ENCODE data around the gene GALK1. TPM values are rescaled to one million over a fixed set of nuclear protein-coding genes. Genes with fewer than 3 reads are reported as not detected.

GALK1 gene
- total and polyA plus RNA-seq, 2 of the 13 experiments (the other 11 are each of a cell fraction or from before 2014, with no cell fraction given): 59.9 to 93.6 TPM

DNA sequence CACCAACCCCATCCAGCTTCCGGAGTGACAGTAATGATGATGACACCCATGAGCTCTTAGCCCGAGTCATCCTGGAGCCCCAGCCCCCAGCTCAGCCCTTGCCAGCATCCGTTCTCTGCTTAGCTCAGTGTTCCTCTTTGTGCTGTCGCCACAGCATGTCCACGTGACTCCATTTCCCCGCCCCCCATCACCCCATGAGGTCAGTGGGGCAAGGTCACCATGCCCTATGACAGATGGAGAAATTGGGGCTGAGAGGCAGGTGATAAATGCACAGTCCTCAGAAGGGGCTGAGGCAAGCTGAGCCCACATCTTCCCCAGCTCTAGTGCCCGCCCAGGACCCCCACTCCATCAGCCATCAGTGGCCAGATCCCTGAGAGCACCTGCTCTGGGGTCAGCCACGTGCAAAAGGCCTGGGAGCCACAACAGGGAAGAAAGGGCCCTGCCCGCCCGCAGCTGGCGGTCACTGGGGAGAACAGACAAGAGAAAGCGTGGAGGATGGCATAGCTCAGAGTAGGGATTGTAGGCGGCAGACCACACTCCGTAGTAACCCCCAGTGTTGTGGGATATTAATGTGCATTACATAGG is 26.7 kb downstream of the GALK1 start (continued):
- TF ChIP-seq ELF1 (CRISPR knock-in tag; IDR thresholded peaks at IDR 0.05): no peak
- no peak for TF ChIP-seq KDM3A (CRISPR knock-in tag; IDR thresholded peaks at IDR 0.05; ENCODE audit: low read depth)
- no peak for TF ChIP-seq CHCHD3 (CRISPR knock-in tag; IDR thresholded peaks at IDR 0.05)
- TF ChIP-seq, protein P1, sequence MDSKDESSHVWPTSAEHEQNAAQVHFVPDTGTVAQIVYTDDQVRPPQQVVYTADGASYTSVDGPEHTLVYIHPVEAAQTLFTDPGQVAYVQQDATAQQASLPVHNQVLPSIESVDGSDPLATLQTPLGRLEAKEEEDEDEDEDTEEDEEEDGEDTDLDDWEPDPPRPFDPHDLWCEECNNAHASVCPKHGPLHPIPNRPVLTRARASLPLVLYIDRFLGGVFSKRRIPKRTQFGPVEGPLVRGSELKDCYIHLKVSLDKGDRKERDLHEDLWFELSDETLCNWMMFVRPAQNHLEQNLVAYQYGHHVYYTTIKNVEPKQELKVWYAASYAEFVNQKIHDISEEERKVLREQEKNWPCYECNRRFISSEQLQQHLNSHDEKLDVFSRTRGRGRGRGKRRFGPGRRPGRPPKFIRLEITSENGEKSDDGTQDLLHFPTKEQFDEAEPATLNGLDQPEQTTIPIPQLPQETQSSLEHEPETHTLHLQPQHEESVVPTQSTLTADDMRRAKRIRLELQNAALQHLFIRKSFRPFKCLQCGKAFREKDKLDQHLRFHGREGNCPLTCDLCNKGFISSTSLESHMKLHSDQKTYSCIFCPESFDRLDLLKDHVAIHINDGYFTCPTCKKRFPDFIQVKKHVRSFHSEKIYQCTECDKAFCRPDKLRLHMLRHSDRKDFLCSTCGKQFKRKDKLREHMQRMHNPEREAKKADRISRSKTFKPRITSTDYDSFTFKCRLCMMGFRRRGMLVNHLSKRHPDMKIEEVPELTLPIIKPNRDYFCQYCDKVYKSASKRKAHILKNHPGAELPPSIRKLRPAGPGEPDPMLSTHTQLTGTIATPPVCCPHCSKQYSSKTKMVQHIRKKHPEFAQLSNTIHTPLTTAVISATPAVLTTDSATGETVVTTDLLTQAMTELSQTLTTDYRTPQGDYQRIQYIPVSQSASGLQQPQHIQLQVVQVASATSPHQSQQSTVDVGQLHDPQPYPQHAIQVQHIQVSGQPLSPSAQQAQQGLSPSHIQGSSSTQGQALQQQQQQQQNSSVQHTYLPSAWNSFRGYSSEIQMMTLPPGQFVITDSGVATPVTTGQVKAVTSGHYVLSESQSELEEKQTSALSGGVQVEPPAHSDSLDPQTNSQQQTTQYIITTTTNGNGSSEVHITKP (CRISPR knock-in tag; IDR thresholded peaks at IDR 0.05; ENCODE audit: low read depth): no peak
- TF ChIP-seq SETDB1 (CRISPR knock-in tag; IDR thresholded peaks at IDR 0.05; ENCODE audit: borderline replicate concordance): no peak
- TF ChIP-seq, protein P2, sequence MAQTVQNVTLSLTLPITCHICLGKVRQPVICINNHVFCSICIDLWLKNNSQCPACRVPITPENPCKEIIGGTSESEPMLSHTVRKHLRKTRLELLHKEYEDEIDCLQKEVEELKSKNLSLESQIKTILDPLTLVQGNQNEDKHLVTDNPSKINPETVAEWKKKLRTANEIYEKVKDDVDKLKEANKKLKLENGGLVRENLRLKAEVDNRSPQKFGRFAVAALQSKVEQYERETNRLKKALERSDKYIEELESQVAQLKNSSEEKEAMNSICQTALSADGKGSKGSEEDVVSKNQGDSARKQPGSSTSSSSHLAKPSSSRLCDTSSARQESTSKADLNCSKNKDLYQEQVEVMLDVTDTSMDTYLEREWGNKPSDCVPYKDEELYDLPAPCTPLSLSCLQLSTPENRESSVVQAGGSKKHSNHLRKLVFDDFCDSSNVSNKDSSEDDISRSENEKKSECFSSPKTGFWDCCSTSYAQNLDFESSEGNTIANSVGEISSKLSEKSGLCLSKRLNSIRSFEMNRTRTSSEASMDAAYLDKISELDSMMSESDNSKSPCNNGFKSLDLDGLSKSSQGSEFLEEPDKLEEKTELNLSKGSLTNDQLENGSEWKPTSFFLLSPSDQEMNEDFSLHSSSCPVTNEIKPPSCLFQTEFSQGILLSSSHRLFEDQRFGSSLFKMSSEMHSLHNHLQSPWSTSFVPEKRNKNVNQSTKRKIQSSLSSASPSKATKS (CRISPR knock-in tag; IDR thresholded peaks at IDR 0.05): no peak
- no peak for TF ChIP-seq ZFP36 (IDR thresholded peaks at IDR 0.05; ENCODE audit: borderline replicate concordance, low read depth, low read length, partially characterized antibody)
- no peak for TF ChIP-seq TEAD3 (CRISPR knock-in tag; optimal IDR thresholded peaks at IDR 0.05; ENCODE audit: borderline replicate concordance)
- TF ChIP-seq, protein P3, sequence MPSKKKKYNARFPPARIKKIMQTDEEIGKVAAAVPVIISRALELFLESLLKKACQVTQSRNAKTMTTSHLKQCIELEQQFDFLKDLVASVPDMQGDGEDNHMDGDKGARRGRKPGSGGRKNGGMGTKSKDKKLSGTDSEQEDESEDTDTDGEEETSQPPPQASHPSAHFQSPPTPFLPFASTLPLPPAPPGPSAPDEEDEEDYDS (CRISPR knock-in tag; IDR thresholded peaks at IDR 0.05): no peak
- peak; percentile 48; the same call in 1 of the 2 replicates for TF ChIP-seq HNF4A (CRISPR knock-in tag; IDR thresholded peaks at IDR 0.05)
- TF ChIP-seq, protein P4, sequence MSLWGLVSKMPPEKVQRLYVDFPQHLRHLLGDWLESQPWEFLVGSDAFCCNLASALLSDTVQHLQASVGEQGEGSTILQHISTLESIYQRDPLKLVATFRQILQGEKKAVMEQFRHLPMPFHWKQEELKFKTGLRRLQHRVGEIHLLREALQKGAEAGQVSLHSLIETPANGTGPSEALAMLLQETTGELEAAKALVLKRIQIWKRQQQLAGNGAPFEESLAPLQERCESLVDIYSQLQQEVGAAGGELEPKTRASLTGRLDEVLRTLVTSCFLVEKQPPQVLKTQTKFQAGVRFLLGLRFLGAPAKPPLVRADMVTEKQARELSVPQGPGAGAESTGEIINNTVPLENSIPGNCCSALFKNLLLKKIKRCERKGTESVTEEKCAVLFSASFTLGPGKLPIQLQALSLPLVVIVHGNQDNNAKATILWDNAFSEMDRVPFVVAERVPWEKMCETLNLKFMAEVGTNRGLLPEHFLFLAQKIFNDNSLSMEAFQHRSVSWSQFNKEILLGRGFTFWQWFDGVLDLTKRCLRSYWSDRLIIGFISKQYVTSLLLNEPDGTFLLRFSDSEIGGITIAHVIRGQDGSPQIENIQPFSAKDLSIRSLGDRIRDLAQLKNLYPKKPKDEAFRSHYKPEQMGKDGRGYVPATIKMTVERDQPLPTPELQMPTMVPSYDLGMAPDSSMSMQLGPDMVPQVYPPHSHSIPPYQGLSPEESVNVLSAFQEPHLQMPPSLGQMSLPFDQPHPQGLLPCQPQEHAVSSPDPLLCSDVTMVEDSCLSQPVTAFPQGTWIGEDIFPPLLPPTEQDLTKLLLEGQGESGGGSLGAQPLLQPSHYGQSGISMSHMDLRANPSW (CRISPR knock-in tag; IDR thresholded peaks at IDR 0.05; ENCODE audit: borderline replicate concordance): no peak
- TF ChIP-seq, protein P5, sequence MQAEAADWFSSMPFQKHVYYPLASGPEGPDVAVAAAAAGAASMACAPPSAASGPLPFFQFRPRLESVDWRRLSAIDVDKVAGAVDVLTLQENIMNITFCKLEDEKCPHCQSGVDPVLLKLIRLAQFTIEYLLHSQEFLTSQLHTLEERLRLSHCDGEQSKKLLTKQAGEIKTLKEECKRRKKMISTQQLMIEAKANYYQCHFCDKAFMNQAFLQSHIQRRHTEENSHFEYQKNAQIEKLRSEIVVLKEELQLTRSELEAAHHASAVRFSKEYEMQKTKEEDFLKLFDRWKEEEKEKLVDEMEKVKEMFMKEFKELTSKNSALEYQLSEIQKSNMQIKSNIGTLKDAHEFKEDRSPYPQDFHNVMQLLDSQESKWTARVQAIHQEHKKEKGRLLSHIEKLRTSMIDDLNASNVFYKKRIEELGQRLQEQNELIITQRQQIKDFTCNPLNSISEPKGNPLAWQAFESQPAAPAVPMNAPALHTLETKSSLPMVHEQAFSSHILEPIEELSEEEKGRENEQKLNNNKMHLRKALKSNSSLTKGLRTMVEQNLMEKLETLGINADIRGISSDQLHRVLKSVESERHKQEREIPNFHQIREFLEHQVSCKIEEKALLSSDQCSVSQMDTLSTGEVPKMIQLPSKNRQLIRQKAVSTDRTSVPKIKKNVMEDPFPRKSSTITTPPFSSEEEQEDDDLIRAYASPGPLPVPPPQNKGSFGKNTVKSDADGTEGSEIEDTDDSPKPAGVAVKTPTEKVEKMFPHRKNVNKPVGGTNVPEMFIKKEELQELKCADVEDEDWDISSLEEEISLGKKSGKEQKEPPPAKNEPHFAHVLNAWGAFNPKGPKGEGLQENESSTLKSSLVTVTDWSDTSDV (CRISPR knock-in tag; IDR thresholded peaks at IDR 0.05): no peak
- TF ChIP-seq, protein P6, sequence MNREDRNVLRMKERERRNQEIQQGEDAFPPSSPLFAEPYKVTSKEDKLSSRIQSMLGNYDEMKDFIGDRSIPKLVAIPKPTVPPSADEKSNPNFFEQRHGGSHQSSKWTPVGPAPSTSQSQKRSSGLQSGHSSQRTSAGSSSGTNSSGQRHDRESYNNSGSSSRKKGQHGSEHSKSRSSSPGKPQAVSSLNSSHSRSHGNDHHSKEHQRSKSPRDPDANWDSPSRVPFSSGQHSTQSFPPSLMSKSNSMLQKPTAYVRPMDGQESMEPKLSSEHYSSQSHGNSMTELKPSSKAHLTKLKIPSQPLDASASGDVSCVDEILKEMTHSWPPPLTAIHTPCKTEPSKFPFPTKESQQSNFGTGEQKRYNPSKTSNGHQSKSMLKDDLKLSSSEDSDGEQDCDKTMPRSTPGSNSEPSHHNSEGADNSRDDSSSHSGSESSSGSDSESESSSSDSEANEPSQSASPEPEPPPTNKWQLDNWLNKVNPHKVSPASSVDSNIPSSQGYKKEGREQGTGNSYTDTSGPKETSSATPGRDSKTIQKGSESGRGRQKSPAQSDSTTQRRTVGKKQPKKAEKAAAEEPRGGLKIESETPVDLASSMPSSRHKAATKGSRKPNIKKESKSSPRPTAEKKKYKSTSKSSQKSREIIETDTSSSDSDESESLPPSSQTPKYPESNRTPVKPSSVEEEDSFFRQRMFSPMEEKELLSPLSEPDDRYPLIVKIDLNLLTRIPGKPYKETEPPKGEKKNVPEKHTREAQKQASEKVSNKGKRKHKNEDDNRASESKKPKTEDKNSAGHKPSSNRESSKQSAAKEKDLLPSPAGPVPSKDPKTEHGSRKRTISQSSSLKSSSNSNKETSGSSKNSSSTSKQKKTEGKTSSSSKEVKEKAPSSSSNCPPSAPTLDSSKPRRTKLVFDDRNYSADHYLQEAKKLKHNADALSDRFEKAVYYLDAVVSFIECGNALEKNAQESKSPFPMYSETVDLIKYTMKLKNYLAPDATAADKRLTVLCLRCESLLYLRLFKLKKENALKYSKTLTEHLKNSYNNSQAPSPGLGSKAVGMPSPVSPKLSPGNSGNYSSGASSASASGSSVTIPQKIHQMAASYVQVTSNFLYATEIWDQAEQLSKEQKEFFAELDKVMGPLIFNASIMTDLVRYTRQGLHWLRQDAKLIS (CRISPR knock-in tag; IDR thresholded peaks at IDR 0.05): no peak

All from HepG2 (cell line).